Measurements from ENCODE around the gene ACTR2.

- TF ChIP-seq, protein P1, sequence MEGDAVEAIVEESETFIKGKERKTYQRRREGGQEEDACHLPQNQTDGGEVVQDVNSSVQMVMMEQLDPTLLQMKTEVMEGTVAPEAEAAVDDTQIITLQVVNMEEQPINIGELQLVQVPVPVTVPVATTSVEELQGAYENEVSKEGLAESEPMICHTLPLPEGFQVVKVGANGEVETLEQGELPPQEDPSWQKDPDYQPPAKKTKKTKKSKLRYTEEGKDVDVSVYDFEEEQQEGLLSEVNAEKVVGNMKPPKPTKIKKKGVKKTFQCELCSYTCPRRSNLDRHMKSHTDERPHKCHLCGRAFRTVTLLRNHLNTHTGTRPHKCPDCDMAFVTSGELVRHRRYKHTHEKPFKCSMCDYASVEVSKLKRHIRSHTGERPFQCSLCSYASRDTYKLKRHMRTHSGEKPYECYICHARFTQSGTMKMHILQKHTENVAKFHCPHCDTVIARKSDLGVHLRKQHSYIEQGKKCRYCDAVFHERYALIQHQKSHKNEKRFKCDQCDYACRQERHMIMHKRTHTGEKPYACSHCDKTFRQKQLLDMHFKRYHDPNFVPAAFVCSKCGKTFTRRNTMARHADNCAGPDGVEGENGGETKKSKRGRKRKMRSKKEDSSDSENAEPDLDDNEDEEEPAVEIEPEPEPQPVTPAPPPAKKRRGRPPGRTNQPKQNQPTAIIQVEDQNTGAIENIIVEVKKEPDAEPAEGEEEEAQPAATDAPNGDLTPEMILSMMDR (IDR thresholded peaks at IDR 0.05; ENCODE audit: low read depth, low read length): no peak
- TF ChIP-seq EZH2phosphoT487 (IDR thresholded peaks at IDR 0.05; ENCODE audit: low read depth): no peak
These were observed 28.9 kb upstream of the ACTR2 start for GRCh38 chr2:65198737-65199136.

Data from OCI-LY3 (cell line).